Upper lobe of left lung (tissue), 4 donors: ENCODE data around the gene STK10.
A peak's percentile ranks its signal among the peaks of the same experiment; 100 is the strongest.

Experiments
- EP300 ChIP-seq, 4 donors: sonication (generic); formaldehyde crosslinking; IDR thresholded peaks; one replicate each; pipeline ENCODE4 v1.5.1; 2017; ENCODE audit warnings: antibody characterized with exemption in 4 of 4, control low read depth in 2 of 4
- POLR2A ChIP-seq, 4 donors: fragments of 450-650 bp; IDR thresholded peaks; one replicate each; pipeline ENCODE4 v1.5.1; 2016 to 2017; ENCODE audit warnings: antibody characterized with exemption in 4 of 4, mild to moderate bottlenecking in 2 of 4
- POLR2AphosphoS5 ChIP-seq, 2 donors: sonication (generic); formaldehyde crosslinking; IDR thresholded peaks; one replicate each; pipeline ENCODE4 v1.5.1; 2017; ENCODE audit warnings: antibody characterized with exemption in 2 of 2
- TF ChIP-seq, protein P1 (sequence below), 6 experiments: fragments of 450-650 bp in 4 of 6; fragments of 200-600 bp in 2 of 6; sonication (generic) in 2 of 6; IDR thresholded peaks; one replicate each; pipeline ENCODE4 v1.5.1; 2016 to 2019; ENCODE audit warnings: antibody characterized with exemption in 6 of 6

DNA sequence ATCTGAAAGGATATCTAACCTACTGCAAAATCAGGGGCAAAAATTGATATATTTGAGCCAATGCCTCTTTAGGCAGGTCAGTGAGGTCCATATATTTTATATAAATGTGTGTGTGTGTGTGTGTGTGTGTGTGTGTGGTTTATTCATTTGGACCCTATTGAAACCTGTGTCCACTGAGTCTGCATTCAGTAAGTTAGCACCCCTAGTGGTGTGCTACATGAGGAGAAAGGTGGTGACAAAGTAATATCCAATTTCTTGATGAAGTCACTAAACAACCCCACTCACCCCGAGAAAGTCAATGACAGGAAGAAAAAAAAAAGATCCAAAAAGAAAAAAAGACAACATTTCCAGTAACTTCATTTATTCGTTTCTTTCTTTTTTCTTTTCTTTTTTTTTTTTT lies 185.7 kb downstream of the STK10 start:
- TF ChIP-seq POLR2A (IDR thresholded peaks at IDR 0.05) (no peak), EP300 (IDR thresholded peaks at IDR 0.05) (no peak), POLR2AphosphoS5 (IDR thresholded peaks at IDR 0.05) (no peak)
- TF ChIP-seq, protein P1, sequence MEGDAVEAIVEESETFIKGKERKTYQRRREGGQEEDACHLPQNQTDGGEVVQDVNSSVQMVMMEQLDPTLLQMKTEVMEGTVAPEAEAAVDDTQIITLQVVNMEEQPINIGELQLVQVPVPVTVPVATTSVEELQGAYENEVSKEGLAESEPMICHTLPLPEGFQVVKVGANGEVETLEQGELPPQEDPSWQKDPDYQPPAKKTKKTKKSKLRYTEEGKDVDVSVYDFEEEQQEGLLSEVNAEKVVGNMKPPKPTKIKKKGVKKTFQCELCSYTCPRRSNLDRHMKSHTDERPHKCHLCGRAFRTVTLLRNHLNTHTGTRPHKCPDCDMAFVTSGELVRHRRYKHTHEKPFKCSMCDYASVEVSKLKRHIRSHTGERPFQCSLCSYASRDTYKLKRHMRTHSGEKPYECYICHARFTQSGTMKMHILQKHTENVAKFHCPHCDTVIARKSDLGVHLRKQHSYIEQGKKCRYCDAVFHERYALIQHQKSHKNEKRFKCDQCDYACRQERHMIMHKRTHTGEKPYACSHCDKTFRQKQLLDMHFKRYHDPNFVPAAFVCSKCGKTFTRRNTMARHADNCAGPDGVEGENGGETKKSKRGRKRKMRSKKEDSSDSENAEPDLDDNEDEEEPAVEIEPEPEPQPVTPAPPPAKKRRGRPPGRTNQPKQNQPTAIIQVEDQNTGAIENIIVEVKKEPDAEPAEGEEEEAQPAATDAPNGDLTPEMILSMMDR (IDR thresholded peaks at IDR 0.05): peak in 2 of 6 experiments; percentile 17 to 25
